GM21528 (cell line): ENCODE results near the gene RGS3.

Experiments used
- ATAC-seq: cut with Tn5 transposase; IDR thresholded peaks from one replicate; pipeline ENCODE4 v1.9.1; 2021; ENCODE audit warnings: mild to moderate bottlenecking, moderate library complexity; ENCODE audit not compliant: unreplicated experiment, low FRiP score

The RGS3 gene

GRCh38 chr9:113526231-113526746 is 62.8 kb downstream of the RGS3 start:
- ATAC-seq: no peak

- no peak for ATAC-seq
Observed at GRCh38 chr9:113526841-113527240, 63.3 kb downstream of the RGS3 start.

GRCh38 chr9:113528088-113528487 is 64.6 kb downstream of the RGS3 start:
- ATAC-seq: no peak

- ATAC-seq: no peak
Observed at GRCh38 chr9:113528811-113529210, 65.3 kb downstream of the RGS3 start.

- ATAC-seq: no peak
Observed at GRCh38 chr9:113529336-113530009, 65.9 kb downstream of the RGS3 start.

- ATAC-seq: no peak
Observed at GRCh38 chr9:113530022-113530635, 66.6 kb downstream of the RGS3 start.

GRCh38 chr9:113530942-113531341 is 67.4 kb downstream of the RGS3 start:
- no peak for ATAC-seq

GRCh38 chr9:113531919-113532808 is 68.6 kb downstream of the RGS3 start:
- no peak for ATAC-seq

- no peak for ATAC-seq
Observed at GRCh38 chr9:113532809-113533190, 69.3 kb downstream of the RGS3 start.

- no peak for ATAC-seq
Observed at GRCh38 chr9:113533335-113534225, 70.1 kb downstream of the RGS3 start.

GRCh38 chr9:113535756-113536155 is 72.2 kb downstream of the RGS3 start:
- ATAC-seq: no peak

- no peak for ATAC-seq
Observed at GRCh38 chr9:113536166-113536482, 72.6 kb downstream of the RGS3 start.

- ATAC-seq: no peak
Observed at GRCh38 chr9:113536483-113537228, 73.1 kb downstream of the RGS3 start.

- no peak for ATAC-seq
Observed at GRCh38 chr9:113537229-113537810, 73.8 kb downstream of the RGS3 start.

GRCh38 chr9:113538131-113538530 is 74.6 kb downstream of the RGS3 start:
- no peak for ATAC-seq

- ATAC-seq: no peak
Observed at GRCh38 chr9:113538701-113539430, 75.3 kb downstream of the RGS3 start.

GRCh38 chr9:113540466-113540865 is 76.9 kb downstream of the RGS3 start:
- ATAC-seq: no peak

- ATAC-seq: no peak
Observed at GRCh38 chr9:113541019-113541900, 77.7 kb downstream of the RGS3 start.
